ENCODE data around the gene KITLG.
"Not testable (repeated sequence)": the region's sequence is repeated elsewhere in the genome, so short reads cannot be mapped to it uniquely, and the experiment has no call there.

Gene KITLG

DNA sequence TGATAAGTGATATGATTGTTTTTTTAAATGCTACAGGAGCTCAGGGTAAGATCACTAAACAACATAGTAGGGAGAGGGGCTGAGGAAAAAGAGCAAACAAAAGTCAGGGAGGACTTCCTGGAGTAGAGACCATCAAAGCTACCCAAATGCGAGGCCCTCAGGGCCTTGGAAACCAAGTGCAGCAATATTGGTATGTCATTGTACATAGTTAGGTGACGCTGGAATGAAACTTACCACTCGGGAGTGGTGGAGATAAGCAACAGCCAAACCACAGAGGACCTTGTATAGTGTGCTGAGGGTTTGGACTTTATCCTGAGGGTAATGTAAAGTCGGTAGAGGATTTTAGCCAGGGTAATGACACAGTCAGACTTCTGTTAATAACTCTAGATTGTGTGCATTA is 13.8 kb downstream of the KITLG start:
- Mint-ChIP-seq H3K36me3 (no peaks in the 10 kb centered on the region), H3K9me3 (peaks cover 0 to 3% of the 10 kb centered on the region in 2 donors), H3K4me3 (no peak overlapping the region), H3K27ac (no peak overlapping the region), H3K27me3 (no peaks in the 10 kb centered on the region), H3K4me1 (no peaks in the 10 kb centered on the region)
- no peak for DNase-seq
- no peak for ATAC-seq (replicated peaks)

DNA sequence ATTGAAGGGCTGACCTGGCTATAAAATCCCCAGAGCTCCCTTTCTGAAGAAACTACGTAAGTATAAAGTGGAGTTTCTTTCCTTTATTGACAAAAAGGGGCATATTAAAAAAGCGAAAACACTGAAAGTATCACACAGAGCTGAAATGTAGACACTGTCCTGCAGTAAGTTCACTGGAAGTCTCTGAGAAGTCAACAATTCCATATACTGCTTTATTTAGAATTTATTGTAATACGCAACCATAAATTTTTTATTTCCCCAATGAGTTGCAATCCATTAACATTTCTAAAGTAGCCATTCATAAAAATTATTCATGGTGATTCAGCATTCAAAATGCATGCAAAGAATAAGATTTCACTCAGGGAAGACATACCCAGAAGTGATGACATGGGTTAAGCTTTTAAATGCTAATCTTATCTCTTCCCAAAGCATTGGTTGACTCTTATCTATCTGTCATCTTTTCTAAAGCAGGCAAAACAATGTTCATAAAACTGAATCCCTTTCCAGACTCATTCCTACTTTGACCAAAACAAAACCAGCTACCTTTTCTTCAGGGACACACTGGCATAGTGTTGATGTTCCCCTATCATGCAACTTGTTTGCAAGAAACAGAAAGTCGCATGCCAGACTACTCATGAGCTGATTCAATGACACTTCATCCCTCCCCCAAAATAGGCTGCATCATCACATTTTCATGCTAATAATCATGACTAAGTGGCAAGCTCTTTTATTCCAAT is 17.3 kb downstream of the KITLG start:
- no peak for ATAC-seq (replicated peaks)
- no peak for DNase-seq
- Mint-ChIP-seq H3K36me3 (no peaks in the 10 kb centered on the region), H3K27ac (no peak overlapping the region), H3K4me1 (no peaks in the 10 kb centered on the region), H3K4me3 (no peak overlapping the region), H3K9me3 (peaks cover 0 to 3% of the 10 kb centered on the region in 2 donors), H3K27me3 (no peaks in the 10 kb centered on the region)

DNA sequence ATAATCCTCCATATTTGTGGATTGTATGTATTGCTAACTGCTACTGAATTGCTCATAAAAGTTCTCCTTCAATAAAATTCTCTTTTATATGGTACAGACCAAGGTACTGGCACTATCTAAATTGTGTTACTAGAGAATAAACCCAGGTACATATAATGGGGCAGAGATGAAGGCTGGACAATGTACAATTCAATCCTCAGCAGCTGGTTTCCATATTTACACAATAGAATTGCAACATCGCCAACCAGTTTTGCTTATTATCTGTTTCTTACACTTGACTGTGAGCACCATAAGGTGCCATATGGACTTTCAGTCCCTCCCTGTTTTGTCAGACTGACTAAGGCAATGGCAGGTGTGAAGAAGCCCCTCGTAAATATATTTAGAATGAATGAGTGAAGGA is 18.1 kb downstream of the KITLG start:
- no peak for ATAC-seq (replicated peaks)

DNA sequence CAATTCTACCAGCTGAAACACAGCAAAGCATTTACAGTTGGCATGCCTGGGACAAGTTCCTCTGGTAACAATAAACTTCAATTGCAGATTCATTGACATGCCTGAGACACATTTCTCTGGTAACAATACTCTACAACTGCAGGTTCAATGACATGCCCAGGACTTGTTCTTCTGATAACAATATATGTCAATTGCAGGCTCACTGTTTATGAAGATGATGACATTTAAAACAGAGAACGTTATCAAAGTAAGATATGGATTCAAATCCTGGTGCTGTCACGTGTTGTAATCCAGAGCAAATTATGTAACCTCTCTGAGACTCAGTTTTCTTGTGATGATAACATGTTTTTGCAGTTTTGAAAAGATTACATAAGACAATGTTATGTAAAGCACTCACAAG is 20.5 kb downstream of the KITLG start:
- Mint-ChIP-seq H3K36me3 (no peaks in the 10 kb centered on the region), H3K27ac (no peak overlapping the region), H3K9me3 (peaks cover 1 to 3% of the 10 kb centered on the region in 2 donors), H3K27me3 (no peaks in the 10 kb centered on the region), H3K4me3 (no peak overlapping the region), H3K4me1 (no peaks in the 10 kb centered on the region)
- DNase-seq: no peak
- ATAC-seq (replicated peaks): no peak

More for the DNA sequence above, 18.1 kb downstream of the KITLG start:
- DNase-seq: no peak
- Mint-ChIP-seq H3K9me3 (peaks cover 0 to 3% of the 10 kb centered on the region in 2 donors), H3K4me1 (no peaks in the 10 kb centered on the region), H3K4me3 (no peak overlapping the region), H3K36me3 (no peaks in the 10 kb centered on the region), H3K27ac (no peak overlapping the region), H3K27me3 (no peaks in the 10 kb centered on the region)

DNA sequence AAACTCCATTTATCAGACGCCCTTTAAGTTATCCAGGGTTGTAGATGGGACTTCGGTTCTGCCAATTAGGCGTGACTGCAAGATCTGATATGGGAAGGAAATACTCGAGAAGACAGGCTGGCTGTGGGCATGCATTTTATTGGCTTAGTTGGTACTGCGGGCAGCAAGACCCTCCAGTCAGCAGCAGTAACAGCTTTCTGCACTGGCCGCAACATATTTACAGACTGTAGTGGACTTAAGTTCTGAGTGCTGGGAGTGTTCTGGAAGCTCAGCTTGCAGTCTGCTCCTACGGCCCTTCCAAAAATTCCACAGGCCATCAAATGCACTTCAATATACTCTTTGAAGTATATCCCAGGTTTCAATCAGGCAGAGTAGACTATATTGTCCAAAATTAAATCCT is 21.1 kb downstream of the KITLG start:
- H3K4me3 Mint-ChIP-seq: no peak overlapping the region
- H3K9me3 Mint-ChIP-seq: peaks cover 1 to 3% of the 10 kb centered on the region in 2 donors
- no peaks in the 10 kb centered on the region for H3K27me3 Mint-ChIP-seq
- DNase-seq: no peak
- H3K4me1 Mint-ChIP-seq: no peaks in the 10 kb centered on the region
- ATAC-seq (replicated peaks): no peak
- H3K36me3 Mint-ChIP-seq: no peaks in the 10 kb centered on the region
- H3K27ac Mint-ChIP-seq: no peak overlapping the region

DNA sequence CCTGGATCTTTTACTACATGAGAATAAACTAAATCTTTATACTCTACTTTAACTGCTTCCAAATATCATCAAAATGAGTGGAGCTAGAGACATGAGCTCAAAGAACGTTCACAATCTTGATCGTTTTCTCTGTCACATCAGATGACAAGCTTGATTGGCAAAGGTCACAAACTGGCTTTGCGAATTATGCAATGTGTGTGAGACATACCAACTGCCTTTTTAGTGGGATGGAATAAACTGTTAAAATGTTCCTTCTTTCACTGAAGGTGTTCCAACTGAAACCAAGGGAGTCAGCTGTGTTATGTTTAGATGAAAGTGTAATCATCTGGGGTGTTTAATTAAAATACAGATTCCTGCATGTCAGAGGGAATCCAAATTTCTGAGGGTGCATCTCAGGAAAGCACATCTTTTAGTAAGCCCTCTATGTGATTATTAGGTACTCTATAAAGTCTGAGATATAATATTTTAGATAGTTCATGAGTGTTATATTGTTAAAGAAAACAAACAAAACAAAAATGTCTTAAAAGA is 21.9 kb downstream of the KITLG start:
- ATAC-seq (replicated peaks) (no peak), DNase-seq (no peak)
- no peaks in the 10 kb centered on the region for H3K4me1 Mint-ChIP-seq
- no peak overlapping the region for H3K27ac Mint-ChIP-seq
- H3K4me3 Mint-ChIP-seq: no peak overlapping the region
- no peaks in the 10 kb centered on the region for H3K27me3 Mint-ChIP-seq
- no peaks in the 10 kb centered on the region for H3K36me3 Mint-ChIP-seq
- peaks cover 2 to 3% of the 10 kb centered on the region in 2 donors for H3K9me3 Mint-ChIP-seq

DNA sequence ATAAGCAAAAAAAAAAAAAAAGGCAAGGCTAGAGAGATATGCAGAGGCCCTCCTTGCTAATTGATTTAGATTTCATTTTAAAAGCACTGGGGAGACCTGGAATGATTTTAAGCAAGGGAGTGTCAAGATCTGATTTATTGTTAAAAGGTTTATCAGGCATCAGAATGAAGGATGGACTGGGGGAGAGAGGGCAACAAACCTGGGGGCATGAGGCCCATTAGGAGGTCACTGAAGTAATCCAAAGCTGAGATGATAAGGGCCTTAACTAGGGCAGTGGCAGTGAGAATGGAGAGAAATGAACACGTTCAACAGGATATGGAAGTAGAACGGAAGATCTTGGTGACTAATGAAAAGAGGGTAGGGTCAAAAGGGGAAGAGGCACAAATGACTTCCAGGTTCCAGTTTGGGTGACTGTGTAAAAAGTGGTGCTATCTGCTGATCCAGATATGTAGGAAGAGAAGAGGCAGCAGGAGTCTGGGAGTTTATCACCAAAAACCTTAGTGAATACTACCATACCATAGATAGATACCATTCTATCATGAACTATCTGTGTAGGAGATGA is 24.0 kb downstream of the KITLG start:
- Mint-ChIP-seq H3K4me1 (no peaks in the 10 kb centered on the region), H3K9me3 (peaks cover 0 to 3% of the 10 kb centered on the region in 2 donors), H3K27me3 (no peaks in the 10 kb centered on the region), H3K4me3 (no peak overlapping the region), H3K27ac (no peak overlapping the region), H3K36me3 (no peaks in the 10 kb centered on the region)
- no peak for ATAC-seq (replicated peaks)
- DNase-seq: no peak

DNA sequence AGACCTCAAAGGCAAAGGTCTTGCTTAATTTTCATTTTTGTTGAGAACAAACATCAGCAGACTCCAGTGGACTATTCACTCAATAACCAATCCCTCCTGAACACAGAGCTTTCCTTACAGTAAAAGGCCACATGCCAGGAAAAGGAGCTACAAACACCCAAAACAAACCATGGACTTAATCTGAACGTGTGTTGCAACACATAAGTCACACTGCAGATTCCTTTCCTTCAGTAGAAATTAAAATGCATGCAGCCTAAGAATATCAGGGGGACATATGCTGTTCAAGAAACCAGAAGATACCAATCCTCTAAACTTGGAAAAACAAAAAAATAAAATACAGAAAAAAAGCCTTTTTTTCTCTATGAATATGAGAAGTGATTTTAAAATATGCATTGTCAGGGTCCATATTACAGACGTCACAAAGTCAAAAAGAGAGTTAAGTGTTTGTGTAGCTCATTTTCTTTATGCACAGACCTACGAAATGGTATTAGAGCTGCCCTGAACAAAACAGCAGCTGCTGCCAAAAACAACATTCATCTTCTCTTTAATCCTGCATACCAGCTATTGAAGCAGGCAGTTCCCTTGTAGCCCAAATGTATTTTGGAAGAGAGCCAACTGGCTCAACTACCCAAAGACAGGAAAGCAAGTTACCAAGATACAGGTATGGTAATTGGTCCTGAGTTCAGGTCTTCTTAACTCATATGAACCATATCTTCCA is 26.2 kb downstream of the KITLG start:
- Mint-ChIP-seq H3K4me3 (no peak overlapping the region), H3K36me3 (no peaks in the 10 kb centered on the region), H3K9me3 (peaks cover 0 to 6% of the 10 kb centered on the region in 2 donors), H3K27me3 (no peaks in the 10 kb centered on the region), H3K4me1 (no peaks in the 10 kb centered on the region), H3K27ac (no peak overlapping the region)
- ATAC-seq (replicated peaks) (no peak), DNase-seq (no peak)

DNA sequence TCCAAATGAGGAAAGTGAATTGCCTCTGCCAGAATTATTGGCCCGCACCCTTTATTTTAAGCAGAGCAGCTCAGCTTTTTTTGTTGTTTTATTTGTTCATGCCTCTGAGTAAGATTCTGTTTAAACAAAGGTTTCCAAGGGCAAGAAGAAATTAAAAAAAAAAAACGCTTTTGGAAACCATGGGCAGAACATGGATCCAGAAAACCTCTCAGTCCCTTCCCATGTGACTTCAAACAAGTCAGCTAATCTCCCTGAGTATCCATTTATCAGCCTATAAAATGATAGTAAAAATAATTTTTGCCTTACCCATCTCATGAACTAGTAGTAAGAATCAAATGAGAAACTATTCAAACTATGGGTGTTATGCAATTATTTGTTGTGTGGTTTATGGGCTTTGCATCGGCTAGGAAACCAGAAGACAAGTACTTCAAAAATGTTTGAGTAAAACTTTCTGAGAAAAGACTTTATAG is 27.6 kb downstream of the KITLG start:
- peaks cover 0 to 6% of the 10 kb centered on the region in 2 donors for H3K9me3 Mint-ChIP-seq
- H3K4me1 Mint-ChIP-seq: no peaks in the 10 kb centered on the region
- ATAC-seq (replicated peaks) (no peak), DNase-seq (no peak)
- no peaks in the 10 kb centered on the region for H3K27me3 Mint-ChIP-seq
- H3K36me3 Mint-ChIP-seq: no peaks in the 10 kb centered on the region
- H3K27ac Mint-ChIP-seq: no peak overlapping the region
- no peak overlapping the region for H3K4me3 Mint-ChIP-seq

DNA sequence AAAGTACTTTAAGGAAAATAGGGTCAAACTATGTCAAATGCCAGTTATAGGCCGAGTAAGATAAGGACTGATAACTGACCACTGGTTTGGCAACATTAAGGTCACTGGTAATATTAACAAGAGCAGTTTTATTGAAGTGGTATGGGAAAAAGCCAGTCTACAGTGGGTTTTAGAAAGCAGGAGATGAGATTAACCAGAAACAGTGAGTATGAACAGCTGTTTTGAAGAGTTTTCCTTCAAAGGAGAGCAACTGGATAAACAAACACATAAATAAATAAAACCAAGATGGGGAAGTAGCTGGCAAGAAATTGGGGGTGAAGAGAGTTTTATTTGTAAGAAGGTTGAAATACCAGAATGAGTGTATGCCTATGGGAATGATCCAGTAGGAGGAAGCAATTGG is 30.3 kb downstream of the KITLG start:
- Mint-ChIP-seq H3K4me1 (no peaks in the 10 kb centered on the region), H3K9me3 (peaks cover 0 to 4% of the 10 kb centered on the region in 2 donors), H3K36me3 (no peaks in the 10 kb centered on the region), H3K27ac (no peak overlapping the region), H3K4me3 (no peak overlapping the region), H3K27me3 (no peaks in the 10 kb centered on the region)
- DNase-seq: no peak
- ATAC-seq (replicated peaks): no peak

DNA sequence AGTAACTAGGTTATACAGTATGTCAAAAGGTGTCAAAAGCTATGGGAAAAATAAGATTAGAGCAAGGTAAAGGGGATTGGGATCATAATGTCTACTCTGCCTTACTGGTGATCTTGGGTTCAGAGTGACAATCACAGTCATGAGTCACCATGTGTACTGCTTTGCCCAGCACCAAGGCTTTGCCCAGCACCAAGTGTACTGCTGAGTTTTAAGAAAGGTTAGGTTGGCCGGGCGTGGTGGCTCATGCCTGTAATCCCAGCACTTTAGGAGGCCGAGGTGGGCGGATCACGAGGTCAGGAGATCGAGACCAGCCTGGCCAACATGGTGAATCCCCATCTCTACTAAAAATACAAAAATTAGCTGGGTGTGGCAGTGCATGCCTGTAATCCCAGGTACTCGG is 32.3 kb downstream of the KITLG start:
- H3K36me3 Mint-ChIP-seq; ATAC-seq (replicated peaks); H3K4me3 Mint-ChIP-seq; H3K27ac Mint-ChIP-seq; H3K27me3 Mint-ChIP-seq; H3K4me1 Mint-ChIP-seq; DNase-seq; H3K9me3 Mint-ChIP-seq: not testable (repeated sequence)

DNA sequence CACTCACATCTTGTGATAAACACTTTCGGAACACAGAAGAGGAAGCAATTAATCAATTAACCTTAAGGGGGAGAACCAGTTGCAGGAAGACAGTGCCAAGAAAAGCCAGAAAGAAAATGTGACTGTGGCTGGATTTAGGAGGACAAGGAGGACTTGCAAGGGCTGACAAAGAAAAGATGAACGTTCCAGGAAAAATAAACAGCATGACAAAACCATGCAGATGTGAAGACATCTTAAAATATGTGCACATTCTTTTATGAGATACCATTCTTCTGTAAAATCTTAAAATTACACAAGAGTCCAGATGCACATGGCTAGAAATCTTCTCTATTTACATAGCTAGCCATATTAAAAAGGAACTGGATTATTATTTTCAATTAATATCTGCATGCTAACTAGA is 33.4 kb downstream of the KITLG start:
- DNase-seq (no peak), ATAC-seq (replicated peaks) (no peak)
- Mint-ChIP-seq H3K27ac (no peak overlapping the region), H3K27me3 (no peaks in the 10 kb centered on the region), H3K36me3 (no peaks in the 10 kb centered on the region), H3K4me3 (no peak overlapping the region), H3K4me1 (no peaks in the 10 kb centered on the region), H3K9me3 (peaks cover 0 to 4% of the 10 kb centered on the region in 2 donors)

DNA sequence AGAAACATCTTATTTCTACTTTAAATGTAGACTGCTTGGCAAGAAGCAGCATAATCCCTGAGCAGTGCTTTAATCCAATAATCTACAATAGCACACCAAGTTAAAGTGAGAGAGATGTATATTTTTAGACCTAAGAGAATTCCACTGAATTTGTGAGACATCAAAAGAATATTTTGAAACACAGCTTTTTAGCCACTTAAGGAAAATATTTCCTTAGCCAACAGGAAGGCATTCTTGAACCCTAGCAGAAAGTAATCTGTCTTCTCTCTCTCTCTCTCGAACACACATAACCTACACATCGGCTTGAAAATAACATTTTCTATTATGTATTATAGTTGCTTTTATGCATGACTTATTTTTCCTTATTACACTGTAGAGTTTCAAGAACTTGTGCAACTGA is 34.0 kb downstream of the KITLG start:
- H3K4me3 Mint-ChIP-seq: no peak overlapping the region
- no peaks in the 10 kb centered on the region for H3K4me1 Mint-ChIP-seq
- ATAC-seq (replicated peaks) (no peak), DNase-seq (no peak)
- no peaks in the 10 kb centered on the region for H3K27me3 Mint-ChIP-seq
- H3K9me3 Mint-ChIP-seq: peaks cover 0 to 4% of the 10 kb centered on the region in 2 donors
- H3K36me3 Mint-ChIP-seq: no peaks in the 10 kb centered on the region
- no peak overlapping the region for H3K27ac Mint-ChIP-seq

DNA sequence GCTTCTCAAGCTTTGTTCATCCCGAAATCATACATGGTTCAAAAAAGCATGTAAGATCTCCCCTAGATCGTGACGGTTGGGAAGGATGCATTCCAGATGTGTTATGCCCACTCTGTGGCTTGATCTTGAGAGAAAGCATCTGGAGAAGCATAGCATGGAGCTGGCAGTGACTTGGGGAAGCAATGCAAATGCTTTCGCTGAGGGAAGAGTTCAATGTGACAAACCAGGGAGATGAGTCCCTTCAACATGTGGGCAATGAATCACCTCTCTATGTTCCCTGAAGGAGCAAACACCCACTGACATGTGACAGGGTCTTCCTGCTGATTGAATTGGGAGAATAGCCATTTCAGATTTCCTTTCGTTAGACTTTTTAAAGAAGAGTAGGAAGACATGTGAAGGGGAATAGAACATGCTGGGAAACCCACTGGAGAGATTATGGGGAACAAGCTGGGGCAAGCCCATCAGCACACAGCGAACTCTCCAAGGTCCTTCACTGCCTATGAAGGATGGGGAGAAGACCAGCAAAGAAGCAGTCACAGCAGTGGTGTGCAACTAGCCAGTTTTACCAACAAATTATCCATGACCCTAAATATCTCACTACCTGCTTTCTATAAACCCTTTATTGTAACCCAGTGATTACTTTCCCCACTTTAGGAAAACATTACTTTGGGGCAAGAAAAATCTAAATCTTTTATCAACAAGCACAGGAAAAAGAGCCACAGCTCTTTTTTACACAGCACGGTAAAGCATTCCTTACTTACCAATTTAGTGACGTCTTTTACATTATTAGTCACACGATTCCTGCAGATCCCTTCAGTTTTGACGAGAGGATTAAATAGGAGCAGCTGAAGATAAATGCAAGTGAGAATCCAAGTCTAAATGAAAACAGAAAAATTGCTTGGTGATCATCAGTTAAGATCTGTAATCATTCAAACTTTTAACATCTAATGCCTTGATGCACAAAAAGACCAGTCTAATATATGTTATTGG is 35.0 kb downstream of the KITLG start:
- no peak for DNase-seq

More for the DNA sequence above, 35.0 kb downstream of the KITLG start:
- peak in 1 of 2 donors; percentile 27 for ATAC-seq (replicated peaks)
- Mint-ChIP-seq H3K4me1 (no peaks in the 10 kb centered on the region), H3K36me3 (no peaks in the 10 kb centered on the region), H3K27ac (no peak overlapping the region), H3K27me3 (no peaks in the 10 kb centered on the region), H3K4me3 (no peak overlapping the region), H3K9me3 (peaks cover 0 to 4% of the 10 kb centered on the region in 2 donors)

Data from stimulated activated naive B cell treated with anti-CD40 and anti-IgM and Interleukin-4, amounts not matched to agents 10 μg/mL and 1 μg/mL and 100 μg/mL, for 72 hours (primary cell).